Neutrophil (primary cell): ENCODE results near the gene PDE2A.

Source experiments
- H3K27ac ChIP-seq: fragments of 200-600 bp; sonication (generic); 2 replicates; pipeline ENCODE4 v1.5.1; 2016; ENCODE audit warnings: mild to moderate bottlenecking, moderate library complexity
- H3K27me3 ChIP-seq: fragments of 200-600 bp; sonication (generic); 2 replicates; pipeline ENCODE4 v1.6.0; 2016; ENCODE audit warnings: mild to moderate bottlenecking
- H3K36me3 ChIP-seq: fragments of 200-600 bp; sonication (generic); 2 replicates; pipeline ENCODE4 v1.5.1; 2017
- H3K4me1 ChIP-seq, 2 experiments: fragments of 200-600 bp in 1 of 2; sonication (generic) in 1 of 2; 1 replicate in 1 of 2; 2 replicates in 1 of 2; pipeline versions ENCODE4 v1.5.1 to v1.6.1; 2013 to 2016; ENCODE audit warnings: low read depth in 1 of 2, low read length in 1 of 2, mild to moderate bottlenecking in 1 of 2, moderate library complexity in 1 of 2; ENCODE audit not compliant: control insufficient read depth in 1 of 2, insufficient read depth in 1 of 2
- H3K4me3 ChIP-seq, 2 experiments: fragments of 200-600 bp in 1 of 2; sonication (generic) in 1 of 2; 1 replicate in 1 of 2; 2 replicates in 1 of 2; pipeline ENCODE4 v1.5.1; 2013 to 2016; ENCODE audit warnings: low read depth in 1 of 2, low read length in 1 of 2, mild to moderate bottlenecking in 1 of 2, moderate library complexity in 1 of 2
- H3K9me3 ChIP-seq: fragments of 200-600 bp; sonication (generic); 2 replicates; pipeline ENCODE4 v1.5.1; 2016
- TF ChIP-seq, protein P1 (sequence below): fragments of 200-600 bp; sonication (generic); IDR thresholded peaks from 2 replicates; pipeline ENCODE4 v1.5.1; 2016; ENCODE audit warnings: antibody characterized with exemption

PDE2A gene

DNA sequence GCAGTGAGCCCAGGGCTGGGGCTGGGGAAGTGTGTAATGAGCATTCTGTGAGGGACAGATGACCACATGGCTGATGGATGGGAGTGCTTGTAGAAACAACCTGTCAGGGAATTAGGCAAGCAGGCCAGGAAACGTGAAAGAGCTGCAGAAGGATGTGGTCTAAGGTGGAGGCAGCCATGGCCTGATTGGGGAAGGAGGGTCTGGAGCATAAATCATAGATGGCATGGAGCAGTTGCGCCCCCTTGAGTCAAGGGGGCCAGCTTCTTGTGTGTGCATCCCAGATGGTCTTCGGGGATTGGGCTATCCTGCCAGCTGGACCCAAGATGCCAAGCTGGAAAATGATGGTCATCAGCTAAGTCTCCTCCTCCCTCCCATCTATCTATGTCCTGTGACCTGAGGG lies 120.5 kb downstream of the PDE2A start:
- Histone ChIP-seq H3K36me3 (no peaks in the 10 kb centered on the region), H3K4me1 (peaks cover 3 to 5% of the 10 kb centered on the region in 2 experiments), H3K27me3 (peaks cover 30% of the 10 kb centered on the region), H3K27ac (no peak overlapping the region), H3K9me3 (no peaks in the 10 kb centered on the region), H3K4me3 (no peak overlapping the region)
- TF ChIP-seq, protein P1, sequence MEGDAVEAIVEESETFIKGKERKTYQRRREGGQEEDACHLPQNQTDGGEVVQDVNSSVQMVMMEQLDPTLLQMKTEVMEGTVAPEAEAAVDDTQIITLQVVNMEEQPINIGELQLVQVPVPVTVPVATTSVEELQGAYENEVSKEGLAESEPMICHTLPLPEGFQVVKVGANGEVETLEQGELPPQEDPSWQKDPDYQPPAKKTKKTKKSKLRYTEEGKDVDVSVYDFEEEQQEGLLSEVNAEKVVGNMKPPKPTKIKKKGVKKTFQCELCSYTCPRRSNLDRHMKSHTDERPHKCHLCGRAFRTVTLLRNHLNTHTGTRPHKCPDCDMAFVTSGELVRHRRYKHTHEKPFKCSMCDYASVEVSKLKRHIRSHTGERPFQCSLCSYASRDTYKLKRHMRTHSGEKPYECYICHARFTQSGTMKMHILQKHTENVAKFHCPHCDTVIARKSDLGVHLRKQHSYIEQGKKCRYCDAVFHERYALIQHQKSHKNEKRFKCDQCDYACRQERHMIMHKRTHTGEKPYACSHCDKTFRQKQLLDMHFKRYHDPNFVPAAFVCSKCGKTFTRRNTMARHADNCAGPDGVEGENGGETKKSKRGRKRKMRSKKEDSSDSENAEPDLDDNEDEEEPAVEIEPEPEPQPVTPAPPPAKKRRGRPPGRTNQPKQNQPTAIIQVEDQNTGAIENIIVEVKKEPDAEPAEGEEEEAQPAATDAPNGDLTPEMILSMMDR: no peak

DNA sequence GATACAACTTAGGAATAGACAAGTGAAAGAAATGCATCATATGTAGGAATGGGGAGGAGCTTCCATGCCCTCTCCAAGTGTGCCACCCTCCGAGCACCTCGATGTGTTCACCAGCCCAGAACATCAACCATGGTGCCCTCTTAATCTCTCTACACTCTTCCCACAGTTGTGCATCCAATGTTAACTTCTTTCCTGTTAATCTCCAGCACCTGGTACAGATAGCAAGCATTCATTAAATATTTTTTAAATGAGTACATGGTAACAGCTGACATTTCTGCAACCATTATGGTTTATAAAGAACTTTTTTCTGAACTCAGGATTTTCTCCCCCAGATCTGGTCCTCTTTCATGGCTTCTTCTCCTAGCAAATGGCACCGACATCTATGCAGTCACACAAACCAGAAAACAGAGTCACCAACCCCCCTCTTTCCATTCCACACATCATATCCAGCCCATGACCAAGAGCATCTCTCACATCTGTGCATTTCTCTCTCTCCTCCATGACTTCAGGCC lies 121.8 kb downstream of the PDE2A start:
- H3K36me3 ChIP-seq: no peaks in the 10 kb centered on the region
- H3K27ac ChIP-seq: no peak overlapping the region
- TF ChIP-seq, protein P1: no peak
- no peaks in the 10 kb centered on the region for H3K9me3 ChIP-seq
- peaks cover 3 to 5% of the 10 kb centered on the region in 2 experiments for H3K4me1 ChIP-seq
- H3K4me3 ChIP-seq: no peak overlapping the region
- H3K27me3 ChIP-seq: peaks cover 30% of the 10 kb centered on the region

DNA sequence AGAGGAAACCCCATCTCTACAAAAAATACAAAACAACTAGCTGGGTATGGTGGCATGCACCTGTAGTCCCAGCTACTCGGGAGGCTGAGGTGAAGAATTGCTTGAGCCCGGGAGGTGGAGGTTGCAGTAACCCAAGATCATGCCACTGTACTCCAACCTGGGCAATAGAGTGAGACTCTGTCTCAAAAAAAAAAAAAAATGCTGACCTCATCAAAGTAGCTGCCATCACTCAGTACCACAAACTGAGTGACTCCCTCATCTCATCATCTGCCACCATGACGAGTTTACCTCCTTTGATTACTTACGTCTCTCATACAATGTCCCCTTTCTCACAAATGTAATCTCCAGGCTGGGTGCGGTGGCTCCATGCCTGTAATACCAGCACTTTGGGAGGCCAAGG lies 122.7 kb downstream of the PDE2A start:
- H3K9me3 ChIP-seq: no peaks in the 10 kb centered on the region
- H3K27ac ChIP-seq: no peak overlapping the region
- no peak overlapping the region for H3K4me3 ChIP-seq
- peaks cover 3 to 5% of the 10 kb centered on the region in 2 experiments for H3K4me1 ChIP-seq
- no peaks in the 10 kb centered on the region for H3K36me3 ChIP-seq
- H3K27me3 ChIP-seq: peaks cover 27% of the 10 kb centered on the region
- TF ChIP-seq, protein P1: no peak

DNA sequence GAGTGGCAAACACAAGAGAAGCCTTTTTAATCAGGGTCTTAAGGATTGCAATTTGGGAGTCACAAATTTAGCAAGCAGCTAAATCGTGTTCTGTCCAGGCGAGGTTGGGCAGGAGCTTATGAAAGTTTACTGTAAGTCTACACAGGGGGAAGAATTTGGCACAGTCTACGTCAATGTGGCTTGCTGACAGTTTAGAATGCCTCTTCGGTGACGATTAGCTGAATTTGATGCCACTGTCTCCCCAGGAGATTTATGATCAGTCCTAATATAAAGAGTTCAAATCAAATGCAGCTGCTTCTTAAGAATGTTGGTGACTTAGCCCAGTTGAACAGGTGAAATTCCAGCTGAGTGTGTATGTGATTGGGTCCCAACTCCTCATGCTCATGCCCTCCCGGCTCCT lies 125.8 kb downstream of the PDE2A start:
- no peaks in the 10 kb centered on the region for H3K36me3 ChIP-seq

DNA sequence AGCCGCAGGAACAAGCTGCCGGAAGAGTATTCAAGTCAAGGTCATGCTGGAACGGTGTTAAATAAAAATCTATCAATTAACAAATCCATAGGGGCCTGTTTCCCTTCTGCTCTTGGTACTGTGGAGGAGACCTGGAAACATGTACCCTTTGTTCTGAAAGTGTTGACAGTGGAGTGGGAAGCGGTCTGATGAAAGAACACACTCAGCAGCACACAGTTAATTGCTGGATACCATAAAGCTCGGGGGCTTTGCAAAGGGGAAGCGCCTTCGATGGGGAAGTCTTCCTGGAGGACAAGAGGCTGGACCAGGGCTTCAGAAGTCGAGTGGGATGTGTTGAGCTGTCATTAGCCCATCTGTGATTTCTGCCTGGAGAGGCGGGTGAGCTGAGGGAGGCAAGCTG lies 127.4 kb downstream of the PDE2A start:
- TF ChIP-seq, protein P1: no peak
- H3K36me3 ChIP-seq: no peaks in the 10 kb centered on the region
- no peaks in the 10 kb centered on the region for H3K4me1 ChIP-seq
- no peak overlapping the region for H3K4me3 ChIP-seq
- H3K27ac ChIP-seq: no peak overlapping the region
- no peaks in the 10 kb centered on the region for H3K9me3 ChIP-seq
- H3K27me3 ChIP-seq: peaks cover 18% of the 10 kb centered on the region

More for the DNA sequence above, 125.8 kb downstream of the PDE2A start:
- Histone ChIP-seq H3K27ac (no peak overlapping the region), H3K4me1 (peaks cover 0 to under 1% of the 10 kb centered on the region in 2 experiments), H3K27me3 (peaks cover 12% of the 10 kb centered on the region), H3K9me3 (no peaks in the 10 kb centered on the region), H3K4me3 (no peak overlapping the region)
- TF ChIP-seq, protein P1: no peak

DNA sequence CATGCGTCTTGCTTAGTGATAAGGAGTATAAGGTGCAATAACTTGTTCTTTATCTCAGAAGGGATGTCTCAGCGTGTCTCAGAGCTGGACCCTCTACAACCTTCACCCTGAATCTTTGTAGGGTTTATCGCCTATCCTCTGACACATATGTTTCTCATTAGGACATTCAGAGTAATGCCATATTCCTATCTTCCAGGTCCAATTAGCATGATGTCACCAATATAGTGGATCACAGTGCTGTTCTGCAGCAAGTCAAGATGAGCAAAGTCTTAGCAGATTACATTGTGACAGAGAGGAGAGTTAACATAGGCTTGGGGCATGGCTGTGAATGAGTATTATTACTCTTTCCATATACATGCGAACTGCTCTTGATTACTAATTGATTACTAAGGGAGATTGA lies 129.6 kb downstream of the PDE2A start:
- TF ChIP-seq, protein P1: no peak
- Histone ChIP-seq H3K4me3 (no peak overlapping the region), H3K36me3 (no peaks in the 10 kb centered on the region), H3K27ac (no peak overlapping the region), H3K9me3 (no peaks in the 10 kb centered on the region), H3K27me3 (peaks cover 38% of the 10 kb centered on the region), H3K4me1 (no peaks in the 10 kb centered on the region)
